RWPE1 (cell line): ENCODE data around the gene AGRN.
A peak's percentile ranks its signal among the peaks of the same experiment; 100 is the strongest.
"Not testable (repeated sequence)": the region's sequence is repeated elsewhere in the genome, so short reads cannot be mapped to it uniquely, and the experiment has no call there.

Experiments
- CTCF ChIA-PET: fragments of 350-600 bp; sonication (Branson Sonifier 250); formaldehyde crosslinking; extraction: SDS; loops from one replicate; lab custom pipeline; 2021; lab: Yijun Ruan, JAX
- POLR2A ChIA-PET: fragments of 400-600 bp; formaldehyde crosslinking; extraction: SDS; loops from one replicate; lab custom pipeline; 2020; ENCODE audit warnings: antibody characterized with exemption; ENCODE audit not compliant: low non-redundant PET; lab: Yijun Ruan, JAX
- DNase-seq: peaks from one replicate; pipeline ENCODE4 v3.0.0; 2012; ENCODE audit warnings: low spot score
- H3K27ac ChIP-seq: fragments of 450-650 bp; 2 replicates; pipeline ENCODE4 v1.5.1; 2017
- TF ChIP-seq, protein P1 (sequence below): fragments of 450-650 bp; conservative IDR thresholded peaks from 2 replicates; pipeline ENCODE4 v1.5.1; 2017; ENCODE audit warnings: low read depth, mild to moderate bottlenecking

AGRN gene

DNA sequence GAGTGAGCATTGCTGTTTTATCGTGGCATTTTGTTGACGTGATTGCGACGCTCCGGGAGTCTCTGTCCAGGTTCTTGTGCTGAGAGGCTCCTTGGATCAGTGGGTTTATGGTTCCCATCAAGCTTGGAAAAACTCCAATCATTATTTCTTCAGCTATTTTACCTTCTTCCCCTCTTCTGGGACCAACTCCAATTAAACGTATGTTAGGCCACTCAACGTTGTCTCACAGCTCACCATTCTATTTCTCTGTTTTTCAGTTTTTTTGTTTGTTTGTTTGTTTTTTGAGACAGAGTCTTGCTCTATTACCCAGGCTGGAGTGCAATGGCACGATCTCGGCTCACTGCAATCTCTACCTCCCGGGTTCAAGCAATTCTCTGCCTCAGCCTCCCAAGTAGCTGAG lies 28.0 kb upstream of the AGRN start:
- TF ChIP-seq, protein P1, sequence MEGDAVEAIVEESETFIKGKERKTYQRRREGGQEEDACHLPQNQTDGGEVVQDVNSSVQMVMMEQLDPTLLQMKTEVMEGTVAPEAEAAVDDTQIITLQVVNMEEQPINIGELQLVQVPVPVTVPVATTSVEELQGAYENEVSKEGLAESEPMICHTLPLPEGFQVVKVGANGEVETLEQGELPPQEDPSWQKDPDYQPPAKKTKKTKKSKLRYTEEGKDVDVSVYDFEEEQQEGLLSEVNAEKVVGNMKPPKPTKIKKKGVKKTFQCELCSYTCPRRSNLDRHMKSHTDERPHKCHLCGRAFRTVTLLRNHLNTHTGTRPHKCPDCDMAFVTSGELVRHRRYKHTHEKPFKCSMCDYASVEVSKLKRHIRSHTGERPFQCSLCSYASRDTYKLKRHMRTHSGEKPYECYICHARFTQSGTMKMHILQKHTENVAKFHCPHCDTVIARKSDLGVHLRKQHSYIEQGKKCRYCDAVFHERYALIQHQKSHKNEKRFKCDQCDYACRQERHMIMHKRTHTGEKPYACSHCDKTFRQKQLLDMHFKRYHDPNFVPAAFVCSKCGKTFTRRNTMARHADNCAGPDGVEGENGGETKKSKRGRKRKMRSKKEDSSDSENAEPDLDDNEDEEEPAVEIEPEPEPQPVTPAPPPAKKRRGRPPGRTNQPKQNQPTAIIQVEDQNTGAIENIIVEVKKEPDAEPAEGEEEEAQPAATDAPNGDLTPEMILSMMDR: no peak
- ChIA-PET POLR2A (no interaction called here), CTCF (interaction anchor here (0.7 to 0.8 kb wide), 2 partner anchors 8 to 10 kb away, joined by 3 to 4 read pairs; no protein-coding TSS in a partner anchor)
- no peak overlapping the region for H3K27ac ChIP-seq
- DNase-seq: no peak

DNA sequence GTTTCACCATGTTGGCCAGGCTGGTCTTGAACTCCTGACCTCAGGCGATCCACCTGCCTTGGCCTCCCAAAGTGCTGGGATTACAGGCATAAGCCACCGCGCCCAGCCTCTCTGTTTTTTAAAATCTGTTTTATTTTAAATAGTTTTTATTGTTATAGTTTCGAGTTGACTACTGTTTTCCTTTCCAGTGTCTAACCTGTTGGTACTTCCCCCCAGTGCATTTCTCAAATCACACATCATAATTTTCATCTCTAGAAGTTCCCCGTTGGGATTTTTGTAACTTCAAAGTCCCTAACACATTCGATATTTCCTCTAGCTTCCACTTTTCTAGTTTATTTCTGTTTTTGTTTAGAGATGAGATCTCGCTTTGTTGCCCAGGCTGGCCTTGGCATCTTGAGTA lies 27.6 kb upstream of the AGRN start:
- TF ChIP-seq, protein P1: no peak
- no peak overlapping the region for H3K27ac ChIP-seq
- no peak for DNase-seq
- POLR2A ChIA-PET: no interaction called here
- CTCF ChIA-PET: interaction anchor here (0.5 to 0.8 kb wide), 3 partner anchors 8 to 48 kb away, joined by 3 to 5 read pairs (median 4); no protein-coding TSS in a partner anchor

DNA sequence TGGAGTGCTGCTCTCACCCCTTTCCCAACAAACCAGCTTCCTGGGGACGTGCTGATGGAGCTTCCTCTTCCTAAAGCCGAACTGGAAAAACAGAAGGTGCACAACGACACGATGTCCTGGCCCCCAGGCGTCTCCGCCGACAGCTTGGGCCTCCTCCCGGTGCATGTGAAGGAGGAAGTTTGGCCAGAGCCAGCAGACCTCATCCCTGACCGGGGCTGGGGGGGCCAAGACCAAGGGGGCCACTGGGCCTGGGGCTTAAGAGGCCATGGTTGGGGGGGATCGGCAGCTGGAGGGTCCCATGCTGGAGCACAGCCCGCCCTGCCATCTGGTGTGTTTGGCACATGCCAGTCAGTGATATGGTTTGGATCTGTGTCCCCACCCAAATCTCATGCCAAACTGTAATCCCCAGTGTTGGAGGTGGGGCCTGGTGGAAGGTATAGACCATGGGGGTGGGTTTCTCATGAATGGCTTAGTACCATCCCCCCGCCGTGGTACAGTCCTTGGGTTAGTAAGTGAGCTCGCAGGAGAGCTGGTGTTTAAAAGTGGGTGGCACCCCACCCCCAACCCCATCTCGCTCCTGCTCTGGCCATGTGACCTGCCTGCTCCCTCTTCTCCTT lies 26.4 kb upstream of the AGRN start:
- no peak overlapping the region for H3K27ac ChIP-seq
- ChIA-PET CTCF (interaction anchor here (0.6 to 2.3 kb wide), 4 partner anchors 9 to 512 kb away, joined by 3 to 17 read pairs (median 3); no protein-coding TSS in a partner anchor), POLR2A (no interaction called here)
- DNase-seq: no peak
- TF ChIP-seq, protein P1: no peak

DNA sequence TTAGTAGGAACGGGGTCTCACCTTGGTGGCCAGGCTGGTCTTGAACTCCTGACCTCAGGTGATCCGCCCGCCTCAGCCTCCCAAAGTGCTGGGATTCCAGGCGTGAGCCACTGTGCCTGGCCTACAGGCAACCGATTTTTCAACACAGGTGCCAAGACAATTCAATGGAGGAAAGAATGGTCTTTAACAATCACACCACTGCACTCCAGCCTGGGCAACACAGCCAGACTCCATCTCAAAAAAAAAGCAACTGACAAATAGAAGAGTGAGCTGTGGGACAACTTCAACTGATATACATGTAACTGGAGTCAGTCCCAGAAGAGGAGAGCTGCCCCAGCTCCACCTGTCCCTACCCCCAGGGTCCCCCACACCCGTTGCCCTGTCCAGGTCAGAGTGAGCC lies 25.4 kb upstream of the AGRN start:
- CTCF ChIA-PET: interaction anchor here (0.8 to 2.3 kb wide), 2 partner anchors 10 to 65 kb away, joined by 3 to 17 read pairs; no protein-coding TSS in a partner anchor
- H3K27ac ChIP-seq, POLR2A ChIA-PET, DNase-seq: not testable (repeated sequence)

DNA sequence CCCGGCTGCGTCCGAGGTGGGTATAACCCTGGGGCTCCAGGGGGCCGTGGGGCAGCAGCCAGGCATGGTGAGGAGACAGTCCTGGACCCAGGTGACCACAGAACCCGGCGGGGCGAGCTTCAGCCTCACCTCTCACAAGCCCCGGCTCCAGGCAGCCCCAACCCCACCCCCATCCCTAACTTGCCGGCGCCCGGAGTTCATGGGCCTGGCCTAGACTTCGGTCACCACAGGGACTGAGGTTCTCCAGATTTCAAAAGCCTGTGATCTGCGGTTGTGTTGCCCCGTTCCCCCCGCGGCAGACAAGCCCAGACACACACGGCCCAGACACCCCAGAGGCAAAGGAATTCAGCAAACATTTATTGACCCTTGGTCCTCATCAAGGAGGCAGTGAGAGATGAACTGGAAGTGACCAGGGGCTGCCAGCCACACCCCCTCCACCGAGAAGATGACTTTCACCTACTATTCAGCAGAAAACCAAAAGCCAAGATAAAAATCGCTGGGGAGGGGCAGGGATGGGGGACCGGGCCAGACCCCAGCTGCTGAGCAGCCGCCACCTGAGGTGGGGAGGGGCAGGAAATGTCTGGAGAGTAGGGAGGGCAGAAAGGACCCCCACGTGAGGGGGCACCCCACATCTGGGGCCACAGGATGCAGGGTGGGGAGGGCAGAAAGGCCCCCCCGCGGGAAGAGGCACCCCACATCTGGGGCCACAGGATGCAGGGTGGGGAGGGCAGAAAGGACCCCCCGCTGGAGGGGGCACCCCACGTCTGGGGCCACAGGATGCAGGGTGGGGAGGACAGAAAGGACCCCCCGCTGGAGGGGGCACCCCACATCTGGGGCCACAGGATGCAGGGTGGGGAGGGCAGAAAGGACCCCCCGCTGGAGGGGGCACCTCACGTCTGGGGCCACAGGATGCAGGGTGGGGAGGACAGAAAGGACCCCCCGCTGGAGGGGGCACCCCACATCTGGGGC lies 24.0 kb upstream of the AGRN start:
- ChIA-PET POLR2A (no interaction called here), CTCF (interaction anchor here (1.8 to 2.3 kb wide), 2 partner anchors 11 to 296 kb away, joined by 5 to 17 read pairs; no protein-coding TSS in a partner anchor)
- TF ChIP-seq, protein P1: no peak
- DNase-seq: no peak
- H3K27ac ChIP-seq: peak overlapping the region; percentile 25; the same call in 1 of the 2 replicates

DNA sequence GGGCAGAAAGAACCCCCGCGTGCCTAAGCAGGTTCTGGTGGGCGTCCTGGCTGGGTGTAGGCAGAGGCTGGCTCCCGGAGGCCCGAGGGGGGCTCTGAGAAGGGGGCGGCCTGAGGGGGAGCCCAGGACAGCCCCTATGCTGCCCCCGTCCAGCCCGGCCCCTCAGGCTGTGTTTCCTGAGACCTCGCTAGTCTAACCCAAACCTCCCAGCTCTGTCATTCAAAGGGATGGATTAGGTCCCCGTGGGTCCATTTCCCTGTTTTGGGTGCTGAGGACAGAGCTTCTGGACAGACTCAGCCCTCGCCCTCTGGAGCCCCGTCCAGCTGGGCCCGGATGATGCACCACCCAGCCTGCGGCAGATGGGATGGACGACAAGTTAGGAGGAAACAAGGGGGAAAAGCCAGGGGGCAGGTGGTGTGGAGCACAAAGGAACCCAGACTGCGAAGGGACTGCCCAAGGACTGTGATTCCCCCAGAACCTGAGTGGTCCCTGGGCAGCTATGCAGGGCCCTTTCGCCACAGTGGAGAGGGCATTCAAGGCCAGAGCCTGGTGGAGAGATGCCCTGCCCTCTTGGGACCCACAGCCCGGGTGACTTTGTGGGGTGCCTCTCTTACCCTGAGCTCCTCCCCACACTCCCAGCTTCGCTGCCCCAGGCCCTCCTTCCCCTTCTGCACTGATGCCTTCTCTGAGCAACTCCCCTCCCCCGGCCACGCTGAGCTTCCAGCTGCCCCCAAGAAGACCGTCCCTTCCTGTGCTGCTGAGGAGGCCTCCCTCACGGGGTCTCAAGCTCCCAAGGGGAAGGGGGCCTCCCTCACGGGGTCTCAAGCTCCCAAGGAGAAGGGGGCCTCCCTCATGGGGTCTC lies 22.8 kb upstream of the AGRN start:
- POLR2A ChIA-PET: no interaction called here

More for the DNA sequence above, 22.8 kb upstream of the AGRN start:
- CTCF ChIA-PET: interaction anchor here (0.6 to 1.8 kb wide), 5 partner anchors 11 to 295 kb away, joined by 3 to 11 read pairs (median 5); no protein-coding TSS in a partner anchor
- no peak overlapping the region for H3K27ac ChIP-seq
- no peak for DNase-seq
- TF ChIP-seq, protein P1: no peak
